ENCODE data around the gene CAP1. TPM values are rescaled to one million over a fixed set of nuclear protein-coding genes. Genes with fewer than 3 reads are reported as not detected.

The CAP1 gene
- total and polyA plus RNA-seq, 2 of the 13 experiments (the other 11 are each of a cell fraction or from before 2014, with no cell fraction given) = 174 to 195 TPM

DNA sequence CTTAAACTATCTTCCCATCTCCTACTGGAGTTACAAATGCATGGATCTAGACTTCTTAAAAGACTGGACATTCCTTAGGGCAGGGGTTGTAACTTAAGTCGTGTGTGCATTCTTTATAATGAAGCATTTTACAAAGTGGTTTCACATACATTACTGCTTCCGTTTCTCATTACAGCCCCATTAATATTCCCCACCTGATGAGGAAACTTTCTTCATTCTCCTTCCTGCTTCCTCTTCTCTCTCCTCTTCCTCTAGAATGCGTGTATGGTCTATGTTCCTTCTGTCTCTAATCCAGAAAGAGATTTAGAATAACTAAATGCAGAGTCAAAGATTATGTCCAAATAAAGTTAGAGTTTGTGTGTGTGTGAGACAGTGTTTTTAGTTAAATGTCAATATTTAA, 1.8 kb upstream of the CAP1 start:
- ATAC-seq (no peak), DNase-seq (ENCODE audit: low spot score) (no peak), FAIRE-seq (no peak)
- H2AFZ ChIP-seq (ENCODE audit: low read length) = no peak overlapping the region
- TF ChIP-seq MEF2D (CRISPR knock-in tag; IDR thresholded peaks at IDR 0.05) = no peak
- 0 out of 2 replicates have a peak, but pooled peaks have one; percentile 27 for TF ChIP-seq ZNF20 (CRISPR knock-in tag; IDR thresholded peaks at IDR 0.05)
- H3K4me3 ChIP-seq (replicated peaks in 1 of 3; ENCODE audit: insufficient read depth in 1 of 3, low read depth in 2 of 3, low read length in 3 of 3) = no peak overlapping the region
- POLR2A ChIA-PET = no interaction called here
- H3K79me2 ChIP-seq (ENCODE audit: insufficient read depth, low read length) = peaks cover 31% of the 10 kb centered on the region
- CTCF ChIA-PET (ENCODE audit: low intra/inter-chr PET ratio, low total read pairs) = no interaction called here
- peaks cover 31% of the 10 kb centered on the region for H3K4me1 ChIP-seq (ENCODE audit: insufficient read depth, low read length)
- no peaks in the 10 kb centered on the region; a peak in 1 of 5 replicates for H3K27me3 ChIP-seq (ENCODE audit: control insufficient read depth in 1 of 2, insufficient read depth in 2 of 2, low read length in 2 of 2)
- H3K9me3 ChIP-seq (ENCODE audit: low read length) = no peaks in the 10 kb centered on the region
- 0 out of 2 replicates have a peak, but pooled peaks cover 11% of the 10 kb centered on the region for H4K20me1 ChIP-seq (ENCODE audit: insufficient read depth, low read length)
- intact Hi-C loops (cut with micrococcal nuclease; ENCODE audit: unreplicated experiment) (loop anchor here (5.0 to 10.0 kb wide), 3 partner anchors 124 to 881 kb away; no protein-coding TSS in a partner anchor), in situ Hi-C loops (cut with HindIII; ENCODE audit: extremely low pct_ligation_motif_present, low pct_unique_long_range_greater_than_20kb) (loop anchor here (10.0 kb wide), 1 partner anchor 114 kb away; no protein-coding TSS in a partner anchor)
- no peaks in the 10 kb centered on the region; a peak in 1 of 5 replicates for H3K36me3 ChIP-seq (replicated peaks in 1 of 2; ENCODE audit: control insufficient read depth in 1 of 2, insufficient read depth in 2 of 2, low read length in 2 of 2)
- H3K4me2 ChIP-seq (ENCODE audit: low read depth, low read length) = peak overlapping the region; percentile 84; the same call in 1 of the 2 replicates
- no peak overlapping the region for H3K27ac ChIP-seq (ENCODE audit: extremely low read length, insufficient read depth, low read length)
- BruUV-seq (replicated peaks) = no TSS peak
- H3K9ac ChIP-seq (ENCODE audit: insufficient read depth, low read depth, low read length) = no peak overlapping the region; the same call in 1 of the 2 replicates
- 92% methylated on average over 3 of the region's 3 CpGs for WGBS (ENCODE audit: low lambda C conversion rate)

DNA sequence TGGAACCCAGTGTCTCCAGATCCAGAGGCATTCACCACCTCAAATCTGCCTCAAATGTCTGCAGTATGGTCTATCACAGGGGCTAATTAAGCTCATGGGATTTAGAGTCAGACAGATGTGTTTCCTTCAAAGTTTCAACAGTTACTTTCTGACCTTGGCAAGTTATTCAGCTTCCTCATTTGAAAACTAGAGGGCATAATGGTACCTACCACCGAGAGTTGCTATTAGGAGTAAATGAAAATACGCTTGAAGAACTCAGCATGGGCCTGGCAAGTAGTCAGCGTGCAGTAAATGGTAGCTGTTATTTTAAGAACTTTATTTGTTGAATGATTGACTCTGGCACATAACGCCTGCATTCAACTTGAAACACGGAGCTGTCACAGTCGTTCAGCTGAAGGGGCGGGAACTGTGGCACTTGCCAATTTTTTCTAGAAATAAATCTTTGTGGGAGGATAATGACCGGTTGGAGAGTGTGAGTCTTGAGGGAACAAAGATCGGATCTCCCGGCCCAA, 1.2 kb upstream of the CAP1 start:
- H3K9me3 ChIP-seq (ENCODE audit: low read length) = no peaks in the 10 kb centered on the region
- H3K9ac ChIP-seq (ENCODE audit: insufficient read depth, low read depth, low read length) = peak overlapping the region; percentile 98
- H2AFZ ChIP-seq (ENCODE audit: low read length) = no peak overlapping the region
- H3K27me3 ChIP-seq (ENCODE audit: control insufficient read depth in 1 of 2, insufficient read depth in 2 of 2, low read length in 2 of 2) = no peaks in the 10 kb centered on the region; a peak in 1 of 5 replicates
- H3K27ac ChIP-seq (ENCODE audit: extremely low read length, insufficient read depth, low read length) = peak overlapping the region; percentile 94
- H3K36me3 ChIP-seq (replicated peaks in 1 of 2; ENCODE audit: control insufficient read depth in 1 of 2, insufficient read depth in 2 of 2, low read length in 2 of 2) = no peaks in the 10 kb centered on the region; a peak in 1 of 5 replicates
- ChIA-PET CTCF (ENCODE audit: low intra/inter-chr PET ratio, low total read pairs) (no interaction called here), POLR2A (no interaction called here)
- H3K4me3 ChIP-seq (replicated peaks in 1 of 3; ENCODE audit: insufficient read depth in 1 of 3, low read depth in 2 of 3, low read length in 3 of 3) = peak overlapping the region; percentile 75 to 95 (median 84)
- intact Hi-C loops (cut with micrococcal nuclease; ENCODE audit: unreplicated experiment) = loop anchor here (5.0 to 10.0 kb wide), 3 partner anchors 124 to 882 kb away; no protein-coding TSS in a partner anchor
- no peak for ATAC-seq
- DNase-seq (ENCODE audit: low spot score) = no peak
- BruUV-seq (replicated peaks) = no TSS peak
- WGBS (ENCODE audit: low lambda C conversion rate) = 7% methylated on average over 10 of the region's 10 CpGs
- peaks cover 37% of the 10 kb centered on the region for H3K79me2 ChIP-seq (ENCODE audit: insufficient read depth, low read length)
- peaks cover 37% of the 10 kb centered on the region for H3K4me1 ChIP-seq (ENCODE audit: insufficient read depth, low read length)
- FAIRE-seq = peak; percentile 37
- 0 out of 2 replicates have a peak, but pooled peaks cover 12% of the 10 kb centered on the region for H4K20me1 ChIP-seq (ENCODE audit: insufficient read depth, low read length)
- H3K4me2 ChIP-seq (ENCODE audit: low read depth, low read length) = peak overlapping the region; percentile 84
- in situ Hi-C loops (cut with HindIII; ENCODE audit: extremely low pct_ligation_motif_present, low pct_unique_long_range_greater_than_20kb) = loop anchor here (10.0 kb wide), 1 partner anchor 114 kb away; no protein-coding TSS in a partner anchor
- TF ChIP-seq ZNF713 (CRISPR knock-in tag; IDR thresholded peaks at IDR 0.05) (no peak), SP140L (CRISPR knock-in tag; IDR thresholded peaks at IDR 0.05; ENCODE audit: borderline replicate concordance) (no peak), FOXA1 (IDR thresholded peaks at IDR 0.05) (no peak), FOXA1 (CRISPR knock-in tag; IDR thresholded peaks at IDR 0.05) (no peak), ZNF224 (CRISPR knock-in tag; IDR thresholded peaks at IDR 0.05) (0 out of 2 replicates have a peak, but pooled peaks have one; percentile 17), ZKSCAN5 (CRISPR knock-in tag; IDR thresholded peaks at IDR 0.05) (no peak), SNAI1 (CRISPR knock-in tag; IDR thresholded peaks at IDR 0.05; ENCODE audit: borderline replicate concordance) (no peak), PRMT3 (CRISPR knock-in tag; IDR thresholded peaks at IDR 0.05; ENCODE audit: borderline replicate concordance, low read depth) (no peak), SIN3B (IDR thresholded peaks at IDR 0.05; ENCODE audit: low read length) (no peak), BRCA1 (CRISPR knock-in tag; IDR thresholded peaks at IDR 0.05) (no peak), STAG1 (CRISPR knock-in tag; IDR thresholded peaks at IDR 0.05) (peak; percentile 10; the same call in 1 of the 2 replicates)
- TF ChIP-seq, protein P1, sequence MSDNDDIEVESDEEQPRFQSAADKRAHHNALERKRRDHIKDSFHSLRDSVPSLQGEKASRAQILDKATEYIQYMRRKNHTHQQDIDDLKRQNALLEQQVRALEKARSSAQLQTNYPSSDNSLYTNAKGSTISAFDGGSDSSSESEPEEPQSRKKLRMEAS (IDR thresholded peaks at IDR 0.05) = no peak
- TF ChIP-seq, protein P2, sequence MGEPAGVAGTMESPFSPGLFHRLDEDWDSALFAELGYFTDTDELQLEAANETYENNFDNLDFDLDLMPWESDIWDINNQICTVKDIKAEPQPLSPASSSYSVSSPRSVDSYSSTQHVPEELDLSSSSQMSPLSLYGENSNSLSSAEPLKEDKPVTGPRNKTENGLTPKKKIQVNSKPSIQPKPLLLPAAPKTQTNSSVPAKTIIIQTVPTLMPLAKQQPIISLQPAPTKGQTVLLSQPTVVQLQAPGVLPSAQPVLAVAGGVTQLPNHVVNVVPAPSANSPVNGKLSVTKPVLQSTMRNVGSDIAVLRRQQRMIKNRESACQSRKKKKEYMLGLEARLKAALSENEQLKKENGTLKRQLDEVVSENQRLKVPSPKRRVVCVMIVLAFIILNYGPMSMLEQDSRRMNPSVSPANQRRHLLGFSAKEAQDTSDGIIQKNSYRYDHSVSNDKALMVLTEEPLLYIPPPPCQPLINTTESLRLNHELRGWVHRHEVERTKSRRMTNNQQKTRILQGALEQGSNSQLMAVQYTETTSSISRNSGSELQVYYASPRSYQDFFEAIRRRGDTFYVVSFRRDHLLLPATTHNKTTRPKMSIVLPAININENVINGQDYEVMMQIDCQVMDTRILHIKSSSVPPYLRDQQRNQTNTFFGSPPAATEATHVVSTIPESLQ (CRISPR knock-in tag; conservative IDR thresholded peaks at IDR 0.05) = no peak
- TF ChIP-seq, protein P3, sequence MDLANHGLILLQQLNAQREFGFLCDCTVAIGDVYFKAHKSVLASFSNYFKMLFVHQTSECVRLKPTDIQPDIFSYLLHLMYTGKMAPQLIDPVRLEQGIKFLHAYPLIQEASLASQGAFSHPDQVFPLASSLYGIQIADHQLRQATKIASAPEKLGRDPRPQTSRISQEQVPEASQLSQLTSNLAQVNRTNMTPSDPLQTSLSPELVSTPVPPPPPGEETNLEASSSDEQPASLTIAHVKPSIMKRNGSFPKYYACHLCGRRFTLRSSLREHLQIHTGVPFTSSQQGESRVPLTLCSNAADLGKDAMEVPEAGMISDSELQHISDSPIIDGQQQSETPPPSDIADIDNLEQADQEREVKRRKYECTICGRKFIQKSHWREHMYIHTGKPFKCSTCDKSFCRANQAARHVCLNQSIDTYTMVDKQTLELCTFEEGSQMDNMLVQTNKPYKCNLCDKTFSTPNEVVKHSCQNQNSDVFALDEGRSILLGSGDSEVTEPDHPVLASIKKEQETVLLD (CRISPR knock-in tag; IDR thresholded peaks at IDR 0.05; ENCODE audit: low read depth) = no peak
